HG03196 (cell line): Measurements from ENCODE around the gene SAFB2.
A peak's percentile ranks its signal among the peaks of the same experiment; 100 is the strongest.

Source experiments
- ATAC-seq: cut with Tn5 transposase; IDR thresholded peaks from one replicate; pipeline ENCODE4 v1.9.1; 2021; ENCODE audit not compliant: unreplicated experiment

SAFB2 gene

DNA sequence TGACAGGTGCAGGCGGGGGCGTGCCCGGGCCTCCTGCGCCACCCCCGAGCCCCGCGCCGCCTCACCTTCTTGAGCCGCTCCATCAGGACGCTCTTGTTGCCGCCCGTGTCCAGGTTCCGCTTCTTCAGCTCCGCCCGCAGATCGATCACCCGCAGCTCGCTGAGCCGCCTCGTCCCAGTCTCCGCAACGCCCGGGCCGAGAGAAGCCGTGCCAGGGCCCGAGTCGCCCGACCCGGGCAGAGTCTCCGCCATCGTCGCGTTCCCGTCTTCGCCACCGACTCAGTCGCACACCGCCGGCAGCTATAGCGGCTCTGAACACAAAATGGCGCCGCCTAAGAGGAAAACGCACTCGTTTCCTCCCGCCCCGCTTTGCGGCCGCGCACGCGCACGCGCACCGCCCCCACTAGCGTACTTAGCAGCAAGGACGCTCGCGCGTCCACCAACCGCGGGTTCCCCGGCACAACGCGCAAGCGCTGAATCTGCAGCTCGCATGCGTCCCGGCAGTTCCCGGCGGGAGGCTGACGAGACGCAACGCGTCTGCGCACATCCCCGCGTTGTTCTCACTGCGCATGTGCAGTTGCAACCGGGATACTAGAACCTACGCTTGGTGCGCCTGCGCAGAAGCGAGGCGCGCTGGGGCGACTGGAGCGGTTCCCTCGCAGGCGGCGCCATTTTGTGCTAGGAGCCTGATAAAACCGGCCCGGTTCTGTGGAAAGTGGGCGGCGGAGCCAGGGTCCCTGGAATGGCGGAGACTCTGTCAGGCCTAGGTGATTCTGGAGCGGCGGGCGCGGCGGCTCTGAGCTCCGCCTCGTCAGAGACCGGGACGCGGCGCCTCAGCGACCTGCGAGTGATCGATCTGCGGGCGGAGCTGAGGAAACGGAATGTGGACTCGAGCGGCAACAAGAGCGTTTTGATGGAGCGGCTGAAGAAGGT lies at the start of gene SAFB2, which contains the start of gene SAFB:
TSS of gene SAFB2 (minus strand) at position 312 of the 932 bp plus-strand sequence. CDS start at position 251, 61 bp downstream.
TSS of gene SAFB (plus strand) at position 619 of the 932 bp plus-strand sequence. CDS start at position 742, 123 bp downstream.
- peak; percentile 73 for ATAC-seq

GRCh38 chr19:5671600-5671999 lies 49.0 kb upstream of the SAFB2 start:
- no peak for ATAC-seq

DNA sequence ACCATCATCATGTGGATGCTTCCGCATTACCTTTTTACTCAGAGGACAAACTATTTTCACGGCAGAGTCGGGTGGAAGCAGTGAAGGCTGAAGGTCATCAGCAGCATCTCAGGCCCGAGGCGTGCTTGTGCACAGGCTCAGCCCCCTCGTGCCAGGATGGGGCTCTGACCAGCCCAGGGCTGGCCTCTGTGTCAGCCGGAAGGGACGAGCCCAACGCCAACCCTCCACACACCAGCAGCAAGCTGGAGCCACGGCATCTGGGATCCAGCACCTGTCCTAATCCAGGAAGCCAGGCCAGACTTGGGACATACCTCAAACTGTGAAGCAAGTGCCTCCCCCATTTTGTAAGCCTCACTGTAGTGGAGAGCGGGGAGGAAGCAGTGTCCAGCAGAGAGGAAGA lies 46.6 kb upstream of the SAFB2 start:
- ATAC-seq: no peak

GRCh38 chr19:5667751-5668271 lies 45.2 kb upstream of the SAFB2 start:
- no peak for ATAC-seq

- no peak for ATAC-seq
Measured at GRCh38 chr19:5666921-5667610, 44.5 kb upstream of the SAFB2 start.

GRCh38 chr19:5665781-5666513 lies 43.4 kb upstream of the SAFB2 start:
- ATAC-seq: no peak

DNA sequence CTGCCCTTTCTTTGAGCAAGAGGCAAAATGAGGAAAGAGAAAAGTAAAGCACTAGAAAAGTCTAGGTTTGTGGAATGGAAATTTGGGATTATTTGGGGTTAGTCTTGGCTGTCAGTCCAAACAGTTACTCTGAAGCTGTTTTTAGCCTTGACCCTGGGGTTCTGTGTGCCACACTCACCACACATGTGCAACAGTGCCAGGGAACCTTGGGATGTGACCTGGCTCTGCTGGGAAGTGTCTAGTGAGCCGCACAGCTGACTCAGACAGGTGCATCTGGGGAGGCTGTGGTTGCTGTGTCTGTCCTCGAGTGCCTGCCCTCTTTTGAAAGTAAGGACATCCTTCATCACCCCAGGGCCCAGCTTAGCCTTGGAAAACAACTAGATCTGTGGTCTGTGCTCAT lies 41.9 kb upstream of the SAFB2 start:
- ATAC-seq: no peak

GRCh38 chr19:5663904-5664303 lies 41.3 kb upstream of the SAFB2 start:
- ATAC-seq: no peak

DNA sequence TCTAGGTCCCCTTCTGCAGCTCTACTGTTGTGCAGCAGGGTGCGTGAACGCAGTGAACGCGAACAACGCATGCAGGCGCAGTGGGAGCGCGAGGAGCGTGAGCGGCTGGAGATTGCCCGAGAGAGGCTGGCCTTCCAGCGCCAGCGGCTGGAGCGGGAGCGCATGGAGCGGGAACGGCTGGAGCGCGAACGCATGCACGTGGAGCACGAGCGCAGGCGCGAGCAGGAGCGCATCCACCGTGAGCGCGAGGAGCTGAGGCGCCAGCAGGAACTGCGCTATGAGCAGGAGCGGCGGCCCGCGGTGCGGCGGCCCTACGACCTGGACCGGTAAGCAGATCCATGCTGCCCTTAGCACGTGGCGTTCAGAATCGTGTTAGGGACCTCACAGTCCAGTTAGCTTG lies 38.9 kb upstream of the SAFB2 start:
- ATAC-seq: no peak

- ATAC-seq: no peak
Measured at GRCh38 chr19:5655412-5655811, 32.8 kb upstream of the SAFB2 start.

DNA sequence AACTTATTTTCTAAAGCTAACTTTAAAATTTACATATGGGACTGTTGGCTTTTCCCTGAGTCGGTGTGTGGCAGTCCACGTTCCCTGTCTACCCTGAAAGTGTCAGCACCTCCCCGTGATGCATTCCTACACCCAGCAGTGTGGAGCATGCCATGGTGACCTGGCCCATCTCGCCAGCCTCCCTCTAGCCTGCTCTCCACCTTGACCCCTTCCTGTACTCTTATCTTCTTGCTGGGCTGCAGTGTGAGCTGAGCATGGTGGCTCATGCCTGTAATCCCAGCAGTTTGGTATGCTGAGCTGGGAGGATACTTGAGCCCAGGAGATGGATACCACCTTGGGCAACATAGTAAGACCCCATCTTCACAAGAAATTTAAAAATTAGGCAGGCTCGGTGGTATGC lies 32.4 kb upstream of the SAFB2 start:
- ATAC-seq: no peak

DNA sequence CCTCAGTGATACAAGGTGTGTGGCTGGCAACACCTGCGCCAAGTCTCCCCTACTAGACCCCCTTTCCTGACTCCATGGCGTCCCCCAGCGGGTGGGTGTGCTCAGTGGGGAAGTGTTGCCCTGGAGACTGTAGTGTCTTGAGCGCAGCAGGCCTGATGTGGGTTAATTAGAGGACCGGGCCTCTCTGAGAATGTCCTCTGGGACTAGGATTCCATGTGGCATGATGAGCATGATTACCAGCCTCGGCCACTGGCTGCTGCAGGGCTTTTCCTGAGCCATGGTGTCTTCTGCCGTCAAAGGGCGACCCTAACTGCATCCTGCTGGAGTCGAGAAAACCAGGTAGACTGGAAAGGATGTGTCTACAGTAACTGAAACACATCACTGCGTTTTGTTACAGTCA lies 29.7 kb upstream of the SAFB2 start:
- no peak for ATAC-seq

- ATAC-seq: no peak
Measured at GRCh38 chr19:5651361-5651760, 28.8 kb upstream of the SAFB2 start.

DNA sequence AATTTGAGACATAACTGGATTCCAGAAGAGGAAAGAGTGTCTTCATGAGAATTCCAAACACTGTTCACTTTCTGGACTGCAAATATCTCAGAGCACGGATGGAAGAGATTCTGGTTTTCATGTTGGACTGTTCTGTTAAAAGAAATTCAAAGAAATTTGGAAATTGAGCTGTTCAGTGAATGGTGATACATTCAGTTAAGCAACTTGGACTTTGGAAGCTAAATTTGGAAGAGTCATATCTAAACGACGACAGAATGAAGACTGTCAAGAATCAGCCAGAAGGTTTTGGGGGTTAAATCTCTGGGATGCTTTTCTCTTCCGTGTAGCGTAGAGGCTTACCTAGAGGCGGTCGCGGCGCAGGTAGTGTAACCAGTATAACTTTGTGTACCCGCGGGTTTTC lies 25.9 kb upstream of the SAFB2 start:
- ATAC-seq: no peak

DNA sequence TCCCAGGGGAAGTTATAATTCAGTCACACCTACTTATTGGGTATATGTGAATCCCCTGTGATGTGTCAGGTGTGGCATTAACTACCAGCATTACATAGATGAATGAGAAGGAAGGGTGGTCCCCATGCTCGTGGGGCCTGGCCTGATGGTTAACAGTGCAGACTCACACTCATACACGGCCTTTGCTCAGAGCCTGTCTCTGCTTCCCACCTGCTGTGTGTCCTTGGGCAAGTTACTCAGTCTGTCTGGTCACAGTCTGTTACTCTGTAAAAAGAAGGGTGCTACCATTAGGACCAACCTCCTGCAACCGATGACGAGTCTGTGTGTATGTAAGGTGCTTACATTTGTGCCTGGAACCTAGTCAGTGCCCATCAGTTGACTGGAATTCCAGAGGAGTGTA lies 24.1 kb upstream of the SAFB2 start:
- ATAC-seq: no peak

DNA sequence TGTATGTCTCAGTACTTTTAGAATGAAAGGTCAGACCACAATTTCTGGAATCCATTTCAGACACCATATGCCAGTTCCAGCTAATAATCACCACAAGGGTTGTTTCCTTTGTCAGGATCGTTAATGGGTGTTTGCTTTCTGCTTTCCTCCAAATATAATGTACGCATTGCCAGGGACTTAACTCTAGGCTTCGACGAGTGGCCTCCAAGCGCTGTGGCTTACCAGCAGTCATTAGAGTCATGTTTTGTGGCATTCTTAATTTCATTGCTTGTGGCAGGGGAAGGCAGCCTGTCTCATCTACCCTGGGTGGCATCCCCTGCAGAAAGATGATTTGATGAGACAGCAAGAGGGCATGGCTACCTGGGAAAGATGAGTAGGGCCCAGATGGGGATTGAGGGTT lies 22.8 kb upstream of the SAFB2 start:
- ATAC-seq: no peak

DNA sequence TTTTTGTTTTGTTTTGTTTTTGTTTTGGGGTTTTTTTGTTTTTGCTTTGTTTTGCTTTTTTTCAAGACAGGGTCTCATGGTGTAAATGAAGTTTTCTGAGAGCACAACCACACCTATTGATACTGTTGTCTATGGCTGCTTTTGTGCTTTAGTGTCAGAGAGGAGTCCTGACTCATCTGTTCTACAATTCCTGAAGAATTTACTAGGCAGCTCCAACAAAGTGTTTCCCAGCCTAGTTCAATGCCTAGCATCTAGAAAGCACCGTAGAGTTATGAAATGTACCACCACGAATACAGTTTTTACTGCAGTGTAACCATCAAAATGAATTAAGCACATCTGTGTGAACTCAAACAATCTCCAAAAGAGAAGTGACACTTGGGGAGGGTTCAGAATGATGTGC lies 21.5 kb upstream of the SAFB2 start:
- no peak for ATAC-seq

DNA sequence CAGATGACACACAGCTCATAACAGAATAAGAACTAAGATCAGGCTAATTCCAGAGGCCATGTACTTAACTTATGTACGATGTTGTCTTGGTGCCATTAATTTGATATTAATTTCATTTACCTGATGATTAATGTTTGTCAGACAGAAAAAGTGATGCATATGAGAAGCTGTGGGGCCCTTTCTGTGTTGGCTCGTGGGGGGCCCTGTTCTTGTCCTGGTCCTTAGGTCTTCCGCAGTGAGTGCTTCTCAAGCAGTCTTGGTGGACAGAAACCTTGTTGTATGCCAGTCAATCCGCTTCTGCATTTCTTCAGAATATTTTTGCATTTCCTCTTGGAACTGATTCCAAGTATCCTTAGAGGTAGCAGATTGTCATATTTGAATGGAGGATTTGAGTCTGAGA lies 20.5 kb upstream of the SAFB2 start:
- no peak for ATAC-seq

DNA sequence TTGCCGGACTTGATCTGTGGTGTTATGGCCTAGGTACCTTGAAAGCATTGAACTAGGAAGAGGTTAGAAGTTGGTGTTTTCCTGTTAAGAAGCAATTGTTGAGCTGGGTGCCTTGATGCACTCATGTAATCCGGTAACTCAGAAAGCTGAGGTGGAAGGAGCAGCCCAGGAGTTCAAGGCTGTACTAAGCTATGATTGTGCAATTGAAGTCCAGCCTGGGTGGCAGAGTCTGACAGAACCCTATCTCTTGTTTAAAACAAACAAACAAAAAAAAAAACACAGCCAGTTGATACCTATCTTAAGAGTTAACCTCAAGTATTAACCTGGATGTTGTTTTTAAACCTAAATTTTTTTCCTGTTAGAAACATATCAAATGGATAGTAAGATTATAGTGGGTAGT lies 19.6 kb upstream of the SAFB2 start:
- no peak for ATAC-seq

GRCh38 chr19:5641171-5641570 lies 18.6 kb upstream of the SAFB2 start:
- no peak for ATAC-seq

GRCh38 chr19:5637971-5638370 lies 15.4 kb upstream of the SAFB2 start:
- ATAC-seq: no peak
